GM06990 (cell line): ENCODE measurements around the gene SPTBN1.

Experiments used
- DNase-seq: peaks from one replicate; pipeline ENCODE4 v3.0.0-alpha.2; 2011; ENCODE audit not compliant: insufficient read length; ENCODE audit errors: extremely low read depth
- H3K27me3 ChIP-seq: replicated peaks from 2 replicates; pipeline ENCODE4 v1.6.0; 2011; ENCODE audit warnings: low read length; ENCODE audit not compliant: control insufficient read depth, insufficient read depth
- H3K36me3 ChIP-seq: 2 replicates; pipeline ENCODE4 v1.5.1; 2011; ENCODE audit warnings: low read length; ENCODE audit not compliant: control insufficient read depth, insufficient read depth
- H3K4me3 ChIP-seq: replicated peaks from 2 replicates; pipeline ENCODE4 v1.5.1; 2011; ENCODE audit warnings: low read depth, mild to moderate bottlenecking, control low read depth, low read length
- TF ChIP-seq, protein P1 (sequence below): IDR thresholded peaks from 2 replicates; pipeline ENCODE4 v1.5.1; 2011; ENCODE audit warnings: low read length, control low read depth, mild to moderate bottlenecking, inconsistent platforms; ENCODE audit not compliant: insufficient read depth, poor library complexity, severe bottlenecking

Gene SPTBN1

GRCh38 chr2:54610700-54611099 is 154.6 kb downstream of the SPTBN1 start:
- no peak for DNase-seq
- H3K27me3 ChIP-seq = no peaks in the 10 kb centered on the region
- H3K4me3 ChIP-seq = no peak overlapping the region
- TF ChIP-seq, protein P1, sequence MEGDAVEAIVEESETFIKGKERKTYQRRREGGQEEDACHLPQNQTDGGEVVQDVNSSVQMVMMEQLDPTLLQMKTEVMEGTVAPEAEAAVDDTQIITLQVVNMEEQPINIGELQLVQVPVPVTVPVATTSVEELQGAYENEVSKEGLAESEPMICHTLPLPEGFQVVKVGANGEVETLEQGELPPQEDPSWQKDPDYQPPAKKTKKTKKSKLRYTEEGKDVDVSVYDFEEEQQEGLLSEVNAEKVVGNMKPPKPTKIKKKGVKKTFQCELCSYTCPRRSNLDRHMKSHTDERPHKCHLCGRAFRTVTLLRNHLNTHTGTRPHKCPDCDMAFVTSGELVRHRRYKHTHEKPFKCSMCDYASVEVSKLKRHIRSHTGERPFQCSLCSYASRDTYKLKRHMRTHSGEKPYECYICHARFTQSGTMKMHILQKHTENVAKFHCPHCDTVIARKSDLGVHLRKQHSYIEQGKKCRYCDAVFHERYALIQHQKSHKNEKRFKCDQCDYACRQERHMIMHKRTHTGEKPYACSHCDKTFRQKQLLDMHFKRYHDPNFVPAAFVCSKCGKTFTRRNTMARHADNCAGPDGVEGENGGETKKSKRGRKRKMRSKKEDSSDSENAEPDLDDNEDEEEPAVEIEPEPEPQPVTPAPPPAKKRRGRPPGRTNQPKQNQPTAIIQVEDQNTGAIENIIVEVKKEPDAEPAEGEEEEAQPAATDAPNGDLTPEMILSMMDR = no peak
- H3K36me3 ChIP-seq = peaks cover 8% of the 10 kb centered on the region

DNA sequence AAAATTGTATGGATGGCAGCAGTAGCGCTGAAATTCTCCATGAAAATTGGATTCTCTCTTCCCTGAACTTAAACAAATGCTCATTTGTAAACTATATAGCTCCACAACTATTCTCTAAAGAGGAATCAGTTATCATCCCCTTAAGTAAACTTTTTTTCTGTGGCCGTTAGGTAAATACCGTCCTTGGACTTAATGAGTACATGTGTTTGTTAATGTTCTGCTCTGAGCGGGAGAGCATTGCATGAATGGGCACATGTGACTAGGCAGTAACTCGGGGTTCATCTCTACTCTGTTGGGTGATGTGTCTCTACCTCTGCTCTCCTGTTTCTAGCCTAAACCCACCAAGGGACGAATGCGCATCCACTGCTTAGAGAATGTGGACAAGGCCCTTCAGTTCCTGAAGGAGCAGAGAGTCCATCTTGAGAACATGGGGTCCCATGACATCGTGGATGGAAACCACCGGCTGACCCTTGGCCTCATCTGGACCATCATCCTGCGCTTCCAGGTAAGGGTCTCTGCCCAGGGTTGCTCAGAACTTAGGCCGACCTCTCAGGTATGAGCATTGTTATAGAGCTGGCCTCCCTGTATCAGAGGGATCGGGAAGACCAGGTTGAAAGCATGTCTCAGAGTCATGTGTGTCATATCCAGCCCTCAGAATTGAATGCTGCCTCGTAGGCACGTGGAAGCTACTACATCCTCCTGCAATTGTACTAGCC is 155.9 kb downstream of the SPTBN1 start:
- no peak for DNase-seq
- H3K4me3 ChIP-seq = no peak overlapping the region
- no peaks in the 10 kb centered on the region for H3K27me3 ChIP-seq
- TF ChIP-seq, protein P1 = no peak
- peaks cover 10% of the 10 kb centered on the region for H3K36me3 ChIP-seq

GRCh38 chr2:54613386-54613785 is 157.3 kb downstream of the SPTBN1 start:
- TF ChIP-seq, protein P1 = no peak
- Histone ChIP-seq H3K36me3 (peaks cover 15% of the 10 kb centered on the region), H3K4me3 (no peak overlapping the region)

DNA sequence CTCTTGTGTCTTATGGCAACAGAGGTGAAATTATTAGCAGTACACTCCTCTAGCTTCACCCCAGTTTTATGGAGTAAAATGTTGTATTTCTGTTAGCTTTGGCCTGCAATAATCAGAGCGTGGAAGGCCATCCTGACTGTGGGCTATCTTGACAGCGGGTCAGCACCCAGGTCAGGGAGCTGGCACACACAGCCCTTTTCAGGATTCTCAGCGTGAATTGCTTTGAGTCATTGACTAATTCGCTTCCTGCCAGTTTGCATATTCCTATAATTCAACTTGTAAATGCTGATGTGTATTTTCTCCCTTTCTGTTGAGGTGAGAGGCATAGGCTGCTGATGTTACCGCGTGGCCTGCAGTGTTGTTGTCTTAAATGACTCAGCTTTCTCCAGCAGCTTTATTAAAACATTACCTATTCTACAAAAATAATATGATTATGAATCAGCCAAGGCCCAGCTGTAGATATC is 157.7 kb downstream of the SPTBN1 start:
- H3K36me3 ChIP-seq = peaks cover 18% of the 10 kb centered on the region
- TF ChIP-seq, protein P1 = no peak
- H3K4me3 ChIP-seq = no peak overlapping the region
- DNase-seq = no peak
- no peaks in the 10 kb centered on the region for H3K27me3 ChIP-seq

More at GRCh38 chr2:54613386-54613785, 157.3 kb downstream of the SPTBN1 start:
- no peak for DNase-seq
- H3K27me3 ChIP-seq = no peaks in the 10 kb centered on the region

GRCh38 chr2:54614819-54615218 is 158.7 kb downstream of the SPTBN1 start:
- DNase-seq = no peak
- H3K27me3 ChIP-seq = no peaks in the 10 kb centered on the region
- TF ChIP-seq, protein P1 = no peak
- H3K4me3 ChIP-seq = no peak overlapping the region
- H3K36me3 ChIP-seq = peaks cover 19% of the 10 kb centered on the region
